K562 (cell line): ENCODE results near the gene RRBP1.

Experiments
- CBX5 ChIP-seq: IDR thresholded peaks from 2 replicates; pipeline ENCODE4 v1.6.1; 2014; ENCODE audit warnings: low read depth, borderline replicate concordance
- CTCF ChIP-seq, 3 experiments: IDR thresholded peaks in 2 of 3; conservative IDR thresholded peaks in 1 of 3; 2 replicates each; pipeline ENCODE4 v1.5.1; 2011 to 2012; ENCODE audit warnings: low read length in 3 of 3, mild to moderate bottlenecking in 3 of 3, control low read depth in 2 of 3, improper control_type of control experiment in 1 of 3, inconsistent platforms in 1 of 3, low read depth in 1 of 3, mixed read lengths in 1 of 3, moderate library complexity in 1 of 3; ENCODE audit not compliant: insufficient read depth in 2 of 3
- E2F1 ChIP-seq: sonication (generic); formaldehyde crosslinking; IDR thresholded peaks from 2 replicates; pipeline ENCODE4 v1.8.1; 2023; ENCODE audit warnings: mild to moderate bottlenecking, missing genetic modification reagents, moderate library complexity
- NR2C1 ChIP-seq, 2 experiments: fragments of 450-650 bp; IDR thresholded peaks; 2 replicates each; pipeline ENCODE4 v1.6.1; 2017; ENCODE audit warnings: mild to moderate bottlenecking in 2 of 2, antibody characterized with exemption in 1 of 2, inconsistent platforms in 1 of 2, missing compliant biosample characterization in 1 of 2, missing genetic modification characterization in 1 of 2
- NR3C1 ChIP-seq: sonication (generic); formaldehyde crosslinking; IDR thresholded peaks from 2 replicates; pipeline ENCODE4 v1.8.1; 2022; ENCODE audit warnings: missing genetic modification reagents
- POLR2AphosphoS5 ChIP-seq: IDR thresholded peaks from 2 replicates; pipeline ENCODE4 v1.6.1; 2011; ENCODE audit warnings: mild to moderate bottlenecking, low read depth, low read length, moderate library complexity; ENCODE audit not compliant: control insufficient read depth, insufficient read depth
- RAD21 ChIP-seq, 2 experiments: fragments of 250-450 bp in 1 of 2; fragments of 450-650 bp in 1 of 2; sonication (Bioruptor Pico) in 1 of 2; formaldehyde crosslinking in 1 of 2; IDR thresholded peaks in 1 of 2; conservative IDR thresholded peaks in 1 of 2; 2 replicates each; pipeline versions ENCODE4 v1.4.0 to v1.8.0; 2020 to 2022; ENCODE audit warnings: mild to moderate bottlenecking in 2 of 2, moderate library complexity in 1 of 2
- YY1 ChIP-seq, 3 experiments: IDR thresholded peaks; 2 replicates each; pipeline ENCODE4 v1.6.1; 2011; ENCODE audit warnings: low read length in 2 of 3, mild to moderate bottlenecking in 2 of 3, moderate library complexity in 2 of 3, borderline replicate concordance in 1 of 3, control low read depth in 1 of 3, low read depth in 1 of 3; ENCODE audit not compliant: insufficient read depth in 3 of 3, insufficient replicate concordance in 2 of 3, control insufficient read depth in 1 of 3, insufficient read length in 1 of 3; ENCODE audit errors: extremely low read depth in 1 of 3
- ZFP30 ChIP-seq: fragments of 250-450 bp; sonication (Bioruptor Pico); IDR thresholded peaks from 2 replicates; pipeline ENCODE4 v1.8.0; 2022; ENCODE audit warnings: moderate library complexity, mild to moderate bottlenecking, inconsistent platforms, borderline replicate concordance
- ZNF124 ChIP-seq: sonication (generic); formaldehyde crosslinking; IDR thresholded peaks from 2 replicates; pipeline ENCODE4 v1.8.1; 2022; ENCODE audit warnings: missing genetic modification reagents
- ZNF511 ChIP-seq: sonication (generic); formaldehyde crosslinking; IDR thresholded peaks from 2 replicates; pipeline ENCODE4 v1.8.0; 2022; ENCODE audit warnings: mild to moderate bottlenecking, missing genetic modification reagents
- ZNF589 ChIP-seq: fragments of 200-800 bp; sonication (Bioruptor generic); IDR thresholded peaks from 2 replicates; pipeline ENCODE4 v1.6.1; 2016; ENCODE audit warnings: low read depth, missing genetic modification characterization, missing compliant biosample characterization

- TF ChIP-seq ZNF589 (CRISPR knock-in tag) (no peak), ZFP30 (CRISPR knock-in tag) (no peak), CTCF (IDR thresholded peaks at IDR 0.05 in 2 of 3, conservative IDR thresholded peaks at IDR 0.05 in 1 of 3; ENCODE audit: insufficient read depth in 2 of 3, low read depth in 1 of 3, low read length in 3 of 3) (no peak), YY1 (IDR thresholded peaks at IDR 0.05; ENCODE audit: borderline replicate concordance in 1 of 3, control insufficient read depth in 1 of 3, extremely low read depth in 1 of 3, insufficient read depth in 3 of 3, insufficient read length in 1 of 3, insufficient replicate concordance in 2 of 3, low read depth in 1 of 3, low read length in 2 of 3) (no peak), RAD21 (CRISPR knock-in tag; conservative IDR thresholded peaks at IDR 0.05 in 1 of 2, IDR thresholded peaks at IDR 0.05 in 1 of 2) (no peak), ZNF124 (CRISPR knock-in tag) (no peak), NR3C1 (CRISPR knock-in tag) (no peak), NR2C1 (IDR thresholded peaks at IDR 0.05) (no peak), NR2C1 (tag; IDR thresholded peaks at IDR 0.05) (no peak), ZNF511 (CRISPR knock-in tag) (no peak), CBX5 (no peak), E2F1 (CRISPR knock-in tag) (no peak), POLR2AphosphoS5 (no peak)
Observed at GRCh38 chr20:17602493-17602892, 79.5 kb downstream of the RRBP1 start.
